ENCODE data around the gene SAXO2.
"Not testable (repeated sequence)": the region's sequence is repeated elsewhere in the genome, so short reads cannot be mapped to it uniquely, and the experiment has no call there.

The SAXO2 gene

DNA sequence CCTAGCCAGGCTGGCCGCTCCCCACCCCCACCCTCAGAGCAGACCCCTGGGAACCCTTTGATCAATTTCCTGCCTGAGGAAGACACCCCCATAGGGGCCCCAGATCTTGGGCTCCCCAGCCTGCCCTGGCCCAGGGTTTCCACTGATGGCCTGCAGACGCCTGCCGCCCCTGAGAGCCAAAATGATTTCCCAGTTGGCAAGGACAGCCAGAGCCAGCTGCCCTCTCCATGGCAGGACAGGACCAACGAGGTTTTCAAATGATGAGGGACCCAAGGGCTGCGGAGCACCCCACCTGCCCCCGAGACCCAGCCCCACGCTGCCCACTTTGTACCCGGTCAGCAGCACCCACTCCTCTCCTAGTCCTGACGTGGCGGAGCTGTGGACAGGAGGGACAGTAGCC is 64.8 kb downstream of the SAXO2 start:
- H3K4me3 Mint-ChIP-seq; intact Hi-C loops (cut with micrococcal nuclease); H3K4me1 Mint-ChIP-seq (ENCODE audit: low read depth); H3K27me3 Mint-ChIP-seq; H3K9me3 Mint-ChIP-seq; H3K27ac Mint-ChIP-seq; H3K36me3 Mint-ChIP-seq (ENCODE audit: low read depth): not testable (repeated sequence)

- H3K4me3 Mint-ChIP-seq; H3K27ac Mint-ChIP-seq; intact Hi-C loops (cut with micrococcal nuclease); H3K9me3 Mint-ChIP-seq; H3K36me3 Mint-ChIP-seq (ENCODE audit: low read depth); H3K27me3 Mint-ChIP-seq; H3K4me1 Mint-ChIP-seq (ENCODE audit: low read depth): not testable (repeated sequence)
These were observed 66.4 kb downstream of the SAXO2 start for GRCh38 chr15:82329039-82329438.

DNA sequence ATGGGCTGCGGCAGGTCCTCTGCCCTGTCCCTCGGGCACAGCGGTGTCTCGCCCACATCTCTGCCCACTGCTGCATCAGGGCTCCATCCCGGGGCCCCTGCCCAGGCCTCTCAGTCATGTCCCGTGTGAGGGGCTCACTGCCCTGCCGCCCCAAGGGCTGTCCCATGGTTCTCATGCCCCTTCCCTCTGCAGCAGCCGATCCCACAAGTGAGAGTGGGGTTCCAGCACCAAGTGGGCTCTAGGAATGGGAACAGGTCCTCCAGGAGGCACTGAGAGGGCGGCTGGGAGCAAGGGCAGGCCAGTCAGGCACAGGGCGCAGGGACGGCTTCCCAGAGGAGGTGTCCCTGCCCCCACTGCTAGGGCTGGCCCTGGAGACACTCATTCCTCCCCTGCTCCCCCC is 68.3 kb downstream of the SAXO2 start:
- H3K36me3 Mint-ChIP-seq (ENCODE audit: low read depth); H3K27me3 Mint-ChIP-seq; H3K9me3 Mint-ChIP-seq; H3K27ac Mint-ChIP-seq; H3K4me3 Mint-ChIP-seq; H3K4me1 Mint-ChIP-seq (ENCODE audit: low read depth); intact Hi-C loops (cut with micrococcal nuclease): not testable (repeated sequence)

GRCh38 chr15:82331576-82332304 is 69.1 kb downstream of the SAXO2 start:
- H3K4me1 Mint-ChIP-seq (ENCODE audit: low read depth); intact Hi-C loops (cut with micrococcal nuclease); H3K27me3 Mint-ChIP-seq; H3K9me3 Mint-ChIP-seq; H3K4me3 Mint-ChIP-seq; H3K27ac Mint-ChIP-seq; H3K36me3 Mint-ChIP-seq (ENCODE audit: low read depth): not testable (repeated sequence)

- H3K36me3 Mint-ChIP-seq (ENCODE audit: low read depth); H3K27me3 Mint-ChIP-seq; H3K9me3 Mint-ChIP-seq; H3K4me1 Mint-ChIP-seq (ENCODE audit: low read depth); intact Hi-C loops (cut with micrococcal nuclease); H3K27ac Mint-ChIP-seq; H3K4me3 Mint-ChIP-seq: not testable (repeated sequence)
These were observed 70.3 kb downstream of the SAXO2 start for GRCh38 chr15:82332711-82333602.

GRCh38 chr15:82333603-82334553 is 71.3 kb downstream of the SAXO2 start:
- H3K9me3 Mint-ChIP-seq; H3K27me3 Mint-ChIP-seq; H3K36me3 Mint-ChIP-seq (ENCODE audit: low read depth); H3K4me1 Mint-ChIP-seq (ENCODE audit: low read depth); H3K4me3 Mint-ChIP-seq; H3K27ac Mint-ChIP-seq; intact Hi-C loops (cut with micrococcal nuclease): not testable (repeated sequence)
